Measurements from ENCODE around the gene COG1. TPM values are rescaled to one million over a fixed set of nuclear protein-coding genes. Genes with fewer than 3 reads are reported as not detected.

The COG1 gene
- total RNA-seq, 4 donors from 2014 or later: 8.0 to 14.7 (median 9.2) TPM

DNA sequence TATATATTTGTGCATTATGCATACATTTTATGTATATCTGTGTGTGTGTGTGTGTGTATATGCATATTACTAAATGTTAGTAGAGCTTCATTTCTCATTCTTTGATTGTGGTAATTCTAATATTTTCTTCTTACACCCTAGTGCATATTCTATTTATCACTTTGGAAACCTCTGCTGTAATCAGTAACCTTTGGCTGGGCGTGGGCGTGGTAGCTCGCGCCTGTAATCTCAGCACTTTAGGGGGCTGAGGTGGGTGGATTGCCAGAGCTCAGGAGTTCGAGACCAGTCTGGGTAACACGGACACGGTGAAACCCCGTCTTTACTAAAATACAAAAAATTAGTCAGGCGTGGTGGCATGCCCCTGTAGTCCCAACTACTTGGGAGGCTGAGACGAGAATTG, 41.9 kb downstream of the COG1 start:
- H3K9me3 ChIP-seq: no peaks in the 10 kb centered on the region
- peaks cover 0 to 24% (median 0%) of the 10 kb centered on the region in 3 donors for H3K36me3 ChIP-seq
- TF ChIP-seq, protein P1, sequence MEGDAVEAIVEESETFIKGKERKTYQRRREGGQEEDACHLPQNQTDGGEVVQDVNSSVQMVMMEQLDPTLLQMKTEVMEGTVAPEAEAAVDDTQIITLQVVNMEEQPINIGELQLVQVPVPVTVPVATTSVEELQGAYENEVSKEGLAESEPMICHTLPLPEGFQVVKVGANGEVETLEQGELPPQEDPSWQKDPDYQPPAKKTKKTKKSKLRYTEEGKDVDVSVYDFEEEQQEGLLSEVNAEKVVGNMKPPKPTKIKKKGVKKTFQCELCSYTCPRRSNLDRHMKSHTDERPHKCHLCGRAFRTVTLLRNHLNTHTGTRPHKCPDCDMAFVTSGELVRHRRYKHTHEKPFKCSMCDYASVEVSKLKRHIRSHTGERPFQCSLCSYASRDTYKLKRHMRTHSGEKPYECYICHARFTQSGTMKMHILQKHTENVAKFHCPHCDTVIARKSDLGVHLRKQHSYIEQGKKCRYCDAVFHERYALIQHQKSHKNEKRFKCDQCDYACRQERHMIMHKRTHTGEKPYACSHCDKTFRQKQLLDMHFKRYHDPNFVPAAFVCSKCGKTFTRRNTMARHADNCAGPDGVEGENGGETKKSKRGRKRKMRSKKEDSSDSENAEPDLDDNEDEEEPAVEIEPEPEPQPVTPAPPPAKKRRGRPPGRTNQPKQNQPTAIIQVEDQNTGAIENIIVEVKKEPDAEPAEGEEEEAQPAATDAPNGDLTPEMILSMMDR (IDR thresholded peaks at IDR 0.05): no peak
- no peak for TF ChIP-seq POLR2A (IDR thresholded peaks at IDR 0.05)
- H3K27ac ChIP-seq: no peak overlapping the region
- intact Hi-C loops (cut with DNase I): no loop called here
- DNase-seq: no peak
- 86 to 95% methylated on average over 10 of the region's 10 CpGs for WGBS, 2 donors
- peaks cover 14 to 57% (median 23%) of the 10 kb centered on the region in 3 donors for H3K4me1 ChIP-seq
- H3K27me3 ChIP-seq: no peaks in the 10 kb centered on the region
- no peak overlapping the region for H3K4me3 ChIP-seq

DNA sequence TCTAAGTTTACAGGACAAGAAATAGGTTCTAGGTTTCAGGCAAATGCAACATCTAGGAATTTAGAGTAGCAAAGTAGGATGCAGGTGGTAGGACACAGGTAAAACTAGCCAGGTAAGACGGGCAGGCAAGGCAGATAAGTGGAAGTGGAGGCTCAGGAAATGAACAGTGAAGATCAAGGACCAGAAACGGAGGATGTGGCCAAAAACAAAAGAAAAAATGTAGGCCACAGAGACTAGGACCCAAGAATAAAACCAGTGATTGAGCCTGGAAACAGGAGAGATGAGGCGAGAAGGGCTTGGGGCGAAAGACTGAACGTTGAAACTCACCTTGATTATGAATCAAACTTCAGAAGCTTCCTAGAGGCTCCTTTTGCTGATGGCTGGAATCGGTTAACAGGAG, 44.9 kb downstream of the COG1 start:
- no peaks in the 10 kb centered on the region for H3K27me3 ChIP-seq
- no peak overlapping the region for H3K4me3 ChIP-seq
- peaks cover 0 to 45% (median 0%) of the 10 kb centered on the region in 3 donors for H3K36me3 ChIP-seq
- H3K9me3 ChIP-seq: no peaks in the 10 kb centered on the region
- WGBS, 2 donors: 68 to 74% methylated on average over 6 of the region's 6 CpGs
- TF ChIP-seq, protein P1 (IDR thresholded peaks at IDR 0.05): no peak
- TF ChIP-seq POLR2A (IDR thresholded peaks at IDR 0.05): no peak
- intact Hi-C loops (cut with DNase I): no loop called here
- DNase-seq: no peak
- H3K4me1 ChIP-seq: peaks cover 8 to 38% (median 8%) of the 10 kb centered on the region in 3 donors
- no peak overlapping the region for H3K27ac ChIP-seq

DNA sequence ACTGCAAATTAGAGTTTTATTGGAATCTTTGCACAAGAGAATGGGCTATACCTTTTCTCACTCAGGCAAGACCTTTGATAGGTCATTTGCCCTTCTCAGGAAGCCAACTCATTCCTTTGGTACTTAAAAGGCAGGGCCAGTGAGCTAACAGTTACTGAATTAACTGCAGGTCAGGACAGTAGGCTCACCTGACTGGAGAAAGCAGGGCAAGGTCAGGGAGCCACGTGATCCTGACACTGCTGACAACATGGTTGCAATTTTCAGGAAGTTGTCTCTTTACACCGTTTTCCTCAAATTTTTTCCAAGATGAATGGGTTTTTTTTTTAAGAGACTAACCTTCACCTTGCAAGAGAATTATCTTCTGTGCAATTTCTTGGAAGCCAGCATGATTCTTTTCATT, 47.7 kb downstream of the COG1 start:
- H3K36me3 ChIP-seq: peaks cover 0 to 66% (median 0%) of the 10 kb centered on the region in 3 donors
- 71 to 73% methylated on average over 2 of the region's 2 CpGs for WGBS, 2 donors
- intact Hi-C loops (cut with DNase I): no loop called here

DNA sequence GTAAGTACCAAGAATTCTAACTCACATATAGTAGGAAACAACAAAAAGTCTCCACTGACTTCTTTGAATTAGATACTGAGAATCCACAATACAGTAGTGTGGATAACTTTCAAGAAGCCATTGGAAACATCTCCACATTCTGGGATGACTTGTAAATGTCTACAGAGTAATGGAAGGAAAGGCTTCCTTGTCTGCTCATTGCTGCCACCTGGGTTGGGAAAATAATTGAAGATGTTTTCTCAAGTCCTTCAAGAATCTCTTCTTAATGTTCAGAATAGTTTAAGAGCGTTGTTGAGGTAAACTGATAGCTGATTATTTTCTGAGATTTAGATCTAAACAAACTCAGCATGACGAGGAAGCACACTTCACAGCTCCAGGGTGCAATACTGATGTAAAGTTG, 54.9 kb downstream of the COG1 start:
- Histone ChIP-seq H3K4me3 (no peak overlapping the region), H3K27ac (no peak overlapping the region), H3K4me1 (no peaks in the 10 kb centered on the region), H3K36me3 (peaks cover 0 to 60% (median 0%) of the 10 kb centered on the region in 3 donors), H3K9me3 (no peaks in the 10 kb centered on the region), H3K27me3 (no peaks in the 10 kb centered on the region)
- 76 to 84% methylated on average over 2 of the region's 2 CpGs for WGBS, 2 donors
- intact Hi-C loops (cut with DNase I): no loop called here
- no peak for TF ChIP-seq POLR2A (IDR thresholded peaks at IDR 0.05)
- TF ChIP-seq, protein P1 (IDR thresholded peaks at IDR 0.05): peak in 1 of 6 experiments; percentile 29
- no peak for DNase-seq

More for the DNA sequence above, 47.7 kb downstream of the COG1 start:
- Histone ChIP-seq H3K9me3 (no peaks in the 10 kb centered on the region), H3K4me1 (peaks cover 0 to 24% (median 0%) of the 10 kb centered on the region in 3 donors), H3K4me3 (no peak overlapping the region), H3K27me3 (no peaks in the 10 kb centered on the region), H3K27ac (no peak overlapping the region)
- no peak for DNase-seq
- TF ChIP-seq, protein P1 (IDR thresholded peaks at IDR 0.05): no peak
- no peak for TF ChIP-seq POLR2A (IDR thresholded peaks at IDR 0.05)

DNA sequence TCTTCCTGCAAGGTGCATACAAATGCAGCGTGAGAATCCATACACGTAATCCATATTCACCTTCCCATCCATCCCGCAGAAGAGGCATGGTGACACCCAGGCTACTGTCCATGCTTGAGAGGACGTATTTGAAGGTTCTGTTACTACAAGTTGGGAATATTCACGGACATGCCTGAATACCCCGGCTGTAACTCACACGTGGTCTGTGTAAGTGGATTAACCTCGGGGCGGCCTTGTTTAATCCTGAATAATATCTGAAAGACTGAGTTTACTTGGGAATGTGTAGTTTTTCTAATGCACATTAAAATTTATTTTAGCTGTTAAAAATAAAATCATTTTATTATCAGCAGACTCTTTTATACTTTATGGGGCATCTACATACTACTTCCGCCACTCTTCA, 55.7 kb downstream of the COG1 start:
- H3K4me3 ChIP-seq: no peak overlapping the region
- no peak overlapping the region for H3K27ac ChIP-seq
- DNase-seq: no peak
- WGBS, 2 donors: 82 to 87% methylated on average over 10 of the region's 10 CpGs
- H3K36me3 ChIP-seq: peaks cover 0 to 52% (median 0%) of the 10 kb centered on the region in 3 donors
- intact Hi-C loops (cut with DNase I): no loop called here
- H3K9me3 ChIP-seq: no peaks in the 10 kb centered on the region
- no peaks in the 10 kb centered on the region for H3K4me1 ChIP-seq
- H3K27me3 ChIP-seq: no peaks in the 10 kb centered on the region
- no peak for TF ChIP-seq POLR2A (IDR thresholded peaks at IDR 0.05)
- TF ChIP-seq, protein P1 (IDR thresholded peaks at IDR 0.05): no peak

Data from esophagus squamous epithelium (tissue), 5 donors.